ENCODE results near the gene RAE1. TPM values are rescaled to one million over a fixed set of nuclear protein-coding genes. Genes with fewer than 3 reads are reported as not detected.

The RAE1 gene
- total RNA-seq, 1 donor from 2014 or later: 9.5 TPM

GRCh38 chr20:57384953-57385761, 34.1 kb downstream of the RAE1 start:
- H3K27me3 ChIP-seq: no peaks in the 10 kb centered on the region
- H3K4me3 ChIP-seq: no peak overlapping the region
- H3K36me3 ChIP-seq: peaks cover 5 to 9% of the 10 kb centered on the region in 2 donors
- TF ChIP-seq CTCF (IDR thresholded peaks at IDR 0.05): no peak
- H3K27ac ChIP-seq: no peak overlapping the region
- peaks cover 3 to 9% of the 10 kb centered on the region in 2 donors for H3K4me1 ChIP-seq
- no peaks in the 10 kb centered on the region for H3K9me3 ChIP-seq
- peak in 1 of 2 donors; percentile 58 for DNase-seq (ENCODE audit: low spot score in 2 of 2)
- intact Hi-C loops (cut with DNase I): loop anchor here (5.0 to 10.0 kb wide), 2 partner anchors 207 to 830 kb away; no protein-coding TSS in a partner anchor

- Histone ChIP-seq H3K4me3 (no peak overlapping the region), H3K4me1 (peaks cover 3 to 12% of the 10 kb centered on the region in 2 donors), H3K9me3 (no peaks in the 10 kb centered on the region), H3K27ac (no peak overlapping the region), H3K27me3 (no peaks in the 10 kb centered on the region), H3K36me3 (peaks cover 0 to 1% of the 10 kb centered on the region in 2 donors)
- TF ChIP-seq CTCF (IDR thresholded peaks at IDR 0.05): no peak
- no peak for DNase-seq (ENCODE audit: low spot score in 2 of 2)
- intact Hi-C loops (cut with DNase I): loop anchor here (10.0 kb wide), 1 partner anchor 829 kb away; no protein-coding TSS in a partner anchor
Measured at GRCh38 chr20:57385940-57386339, 34.9 kb downstream of the RAE1 start.

GRCh38 chr20:57386762-57387161, 35.7 kb downstream of the RAE1 start:
- Histone ChIP-seq H3K9me3 (no peaks in the 10 kb centered on the region), H3K4me1 (peaks cover 3 to 12% of the 10 kb centered on the region in 2 donors), H3K36me3 (no peaks in the 10 kb centered on the region), H3K27ac (no peak overlapping the region), H3K27me3 (no peaks in the 10 kb centered on the region), H3K4me3 (no peak overlapping the region)
- no peak for TF ChIP-seq CTCF (IDR thresholded peaks at IDR 0.05)
- DNase-seq (ENCODE audit: low spot score in 2 of 2): peak in 1 of 2 donors; percentile 61
- intact Hi-C loops (cut with DNase I): loop anchor here (10.0 kb wide), 1 partner anchor 828 kb away; no protein-coding TSS in a partner anchor

GRCh38 chr20:57387463-57387862, 36.4 kb downstream of the RAE1 start:
- Histone ChIP-seq H3K9me3 (no peaks in the 10 kb centered on the region), H3K27ac (no peak overlapping the region), H3K27me3 (no peaks in the 10 kb centered on the region), H3K36me3 (no peaks in the 10 kb centered on the region), H3K4me3 (no peak overlapping the region), H3K4me1 (peaks cover 3 to 12% of the 10 kb centered on the region in 2 donors)
- peak in 1 of 2 donors; percentile 56 for DNase-seq (ENCODE audit: low spot score in 2 of 2)
- intact Hi-C loops (cut with DNase I): loop anchor here (10.0 kb wide), 1 partner anchor 827 kb away; no protein-coding TSS in a partner anchor
- TF ChIP-seq CTCF (IDR thresholded peaks at IDR 0.05): no peak

- Histone ChIP-seq H3K27me3 (no peaks in the 10 kb centered on the region), H3K9me3 (no peaks in the 10 kb centered on the region), H3K27ac (no peak overlapping the region), H3K4me3 (no peak overlapping the region), H3K36me3 (peaks cover 0 to under 1% of the 10 kb centered on the region in 2 donors), H3K4me1 (peaks cover 3 to 15% of the 10 kb centered on the region in 2 donors)
- peak in 1 of 2 donors; percentile 55 for DNase-seq (ENCODE audit: low spot score in 2 of 2)
- no peak for TF ChIP-seq CTCF (IDR thresholded peaks at IDR 0.05)
- intact Hi-C loops (cut with DNase I): loop anchor here (10.0 kb wide), 1 partner anchor 827 kb away; no protein-coding TSS in a partner anchor
Measured at GRCh38 chr20:57387945-57388371, 36.9 kb downstream of the RAE1 start.

All from ascending aorta (tissue), 2 donors.